Measurements from ENCODE around the gene FSIP1. TPM values are rescaled to one million over a fixed set of nuclear protein-coding genes. Genes with fewer than 3 reads are reported as not detected.

Gene FSIP1
- total RNA-seq, 1 donor from 2014 or later = 0.54 TPM

GRCh38 chr15:39778021-39778420 is 4.6 kb downstream of the FSIP1 start:
- Mint-ChIP-seq H3K27ac (ENCODE audit: unreplicated experiment) (no peak overlapping the region), H3K4me1 (ENCODE audit: unreplicated experiment) (peaks cover 6% of the 10 kb centered on the region), H3K9me3 (ENCODE audit: unreplicated experiment) (no peaks in the 10 kb centered on the region), H3K36me3 (ENCODE audit: unreplicated experiment) (no peaks in the 10 kb centered on the region), H3K4me3 (ENCODE audit: unreplicated experiment) (no peak overlapping the region), H3K27me3 (ENCODE audit: unreplicated experiment) (peaks cover 8% of the 10 kb centered on the region)
- DNase-seq (ENCODE audit: extremely low spot score, unreplicated experiment) = no peak
- TF ChIP-seq, protein P1, sequence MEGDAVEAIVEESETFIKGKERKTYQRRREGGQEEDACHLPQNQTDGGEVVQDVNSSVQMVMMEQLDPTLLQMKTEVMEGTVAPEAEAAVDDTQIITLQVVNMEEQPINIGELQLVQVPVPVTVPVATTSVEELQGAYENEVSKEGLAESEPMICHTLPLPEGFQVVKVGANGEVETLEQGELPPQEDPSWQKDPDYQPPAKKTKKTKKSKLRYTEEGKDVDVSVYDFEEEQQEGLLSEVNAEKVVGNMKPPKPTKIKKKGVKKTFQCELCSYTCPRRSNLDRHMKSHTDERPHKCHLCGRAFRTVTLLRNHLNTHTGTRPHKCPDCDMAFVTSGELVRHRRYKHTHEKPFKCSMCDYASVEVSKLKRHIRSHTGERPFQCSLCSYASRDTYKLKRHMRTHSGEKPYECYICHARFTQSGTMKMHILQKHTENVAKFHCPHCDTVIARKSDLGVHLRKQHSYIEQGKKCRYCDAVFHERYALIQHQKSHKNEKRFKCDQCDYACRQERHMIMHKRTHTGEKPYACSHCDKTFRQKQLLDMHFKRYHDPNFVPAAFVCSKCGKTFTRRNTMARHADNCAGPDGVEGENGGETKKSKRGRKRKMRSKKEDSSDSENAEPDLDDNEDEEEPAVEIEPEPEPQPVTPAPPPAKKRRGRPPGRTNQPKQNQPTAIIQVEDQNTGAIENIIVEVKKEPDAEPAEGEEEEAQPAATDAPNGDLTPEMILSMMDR (IDR thresholded peaks at IDR 0.05) = no peak

- H3K9me3 Mint-ChIP-seq (ENCODE audit: unreplicated experiment) = no peaks in the 10 kb centered on the region
- H3K27me3 Mint-ChIP-seq (ENCODE audit: unreplicated experiment) = peaks cover 8% of the 10 kb centered on the region
- no peaks in the 10 kb centered on the region for H3K36me3 Mint-ChIP-seq (ENCODE audit: unreplicated experiment)
- TF ChIP-seq, protein P1 (IDR thresholded peaks at IDR 0.05) = no peak
- no peak overlapping the region for H3K27ac Mint-ChIP-seq (ENCODE audit: unreplicated experiment)
- H3K4me1 Mint-ChIP-seq (ENCODE audit: unreplicated experiment) = peaks cover 6% of the 10 kb centered on the region
- no peak overlapping the region for H3K4me3 Mint-ChIP-seq (ENCODE audit: unreplicated experiment)
- no peak for DNase-seq (ENCODE audit: extremely low spot score, unreplicated experiment)
These were observed 5.1 kb downstream of the FSIP1 start for GRCh38 chr15:39777496-39777895.

DNA sequence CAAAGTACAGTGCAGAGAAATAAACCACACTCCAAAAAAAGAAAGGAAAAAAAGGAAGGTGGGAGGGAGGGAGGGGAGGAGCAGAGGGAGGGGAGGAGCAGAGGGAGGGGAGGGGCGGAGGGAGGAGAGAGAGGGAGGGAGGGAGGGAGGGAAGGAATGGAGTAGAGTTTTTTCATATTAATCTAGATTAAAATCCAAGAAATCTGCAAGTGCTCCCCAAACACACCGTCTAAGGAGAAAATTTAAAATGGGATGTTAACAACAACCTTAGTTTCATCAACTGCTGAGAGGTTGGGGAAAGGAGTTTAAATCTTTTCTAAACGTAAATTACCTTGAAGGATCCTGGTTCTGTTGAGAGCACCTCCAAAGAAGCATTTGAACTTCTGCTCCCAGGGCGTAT is 6.6 kb downstream of the FSIP1 start:
- Mint-ChIP-seq H3K36me3 (ENCODE audit: unreplicated experiment) (no peaks in the 10 kb centered on the region), H3K4me3 (ENCODE audit: unreplicated experiment) (no peak overlapping the region), H3K27ac (ENCODE audit: unreplicated experiment) (no peak overlapping the region), H3K9me3 (ENCODE audit: unreplicated experiment) (no peaks in the 10 kb centered on the region), H3K4me1 (ENCODE audit: unreplicated experiment) (peaks cover 9% of the 10 kb centered on the region), H3K27me3 (ENCODE audit: unreplicated experiment) (peaks cover 8% of the 10 kb centered on the region)
- TF ChIP-seq, protein P1 (IDR thresholded peaks at IDR 0.05) = no peak
- DNase-seq (ENCODE audit: extremely low spot score, unreplicated experiment) = no peak

- H3K36me3 Mint-ChIP-seq (ENCODE audit: unreplicated experiment) = no peaks in the 10 kb centered on the region
- DNase-seq (ENCODE audit: extremely low spot score, unreplicated experiment) = no peak
- H3K4me1 Mint-ChIP-seq (ENCODE audit: unreplicated experiment) = peaks cover 16% of the 10 kb centered on the region
- peaks cover 8% of the 10 kb centered on the region for H3K27me3 Mint-ChIP-seq (ENCODE audit: unreplicated experiment)
- H3K27ac Mint-ChIP-seq (ENCODE audit: unreplicated experiment) = no peak overlapping the region
- TF ChIP-seq, protein P1 (IDR thresholded peaks at IDR 0.05) = no peak
- H3K4me3 Mint-ChIP-seq (ENCODE audit: unreplicated experiment) = no peak overlapping the region
- no peaks in the 10 kb centered on the region for H3K9me3 Mint-ChIP-seq (ENCODE audit: unreplicated experiment)
These were observed 7.9 kb downstream of the FSIP1 start for GRCh38 chr15:39774688-39775267.

- peak overlapping the region; percentile 93 for H3K27ac Mint-ChIP-seq (ENCODE audit: unreplicated experiment)
- H3K36me3 Mint-ChIP-seq (ENCODE audit: unreplicated experiment) = no peaks in the 10 kb centered on the region
- H3K4me1 Mint-ChIP-seq (ENCODE audit: unreplicated experiment) = peaks cover 16% of the 10 kb centered on the region
- no peaks in the 10 kb centered on the region for H3K27me3 Mint-ChIP-seq (ENCODE audit: unreplicated experiment)
- no peak for DNase-seq (ENCODE audit: extremely low spot score, unreplicated experiment)
- no peaks in the 10 kb centered on the region for H3K9me3 Mint-ChIP-seq (ENCODE audit: unreplicated experiment)
- TF ChIP-seq, protein P1 (IDR thresholded peaks at IDR 0.05) = no peak
- H3K4me3 Mint-ChIP-seq (ENCODE audit: unreplicated experiment) = peak overlapping the region; percentile 43
These were observed 11.6 kb downstream of the FSIP1 start for GRCh38 chr15:39770748-39771689.

All from osteocyte (in vitro differentiated cells).